Ishikawa (cell line): ENCODE measurements around the gene DAB1.

Experiments
- CEBPB ChIP-seq: IDR thresholded peaks from 2 replicates; pipeline ENCODE4 v1.6.1; 2012
- EGR1 ChIP-seq: IDR thresholded peaks from 2 replicates; pipeline ENCODE4 v1.6.1; 2012
- EP300 ChIP-seq: IDR thresholded peaks from 2 replicates; pipeline ENCODE4 v1.6.1; 2012; ENCODE audit warnings: borderline replicate concordance
- FOXM1 ChIP-seq: IDR thresholded peaks from 2 replicates; pipeline ENCODE4 v1.6.1; 2012; ENCODE audit warnings: low read depth, borderline replicate concordance
- MAX ChIP-seq: IDR thresholded peaks from 2 replicates; pipeline ENCODE4 v1.6.1; 2012
- RAD21 ChIP-seq: IDR thresholded peaks from 2 replicates; pipeline ENCODE4 v1.6.1; 2012; ENCODE audit warnings: low read depth
- REST ChIP-seq: IDR thresholded peaks from 2 replicates; pipeline ENCODE4 v1.6.1; 2012; ENCODE audit warnings: low read depth, mild to moderate bottlenecking
- TCF12 ChIP-seq: IDR thresholded peaks from 2 replicates; pipeline ENCODE4 v1.6.1; 2012; ENCODE audit warnings: low read depth
- TEAD4 ChIP-seq: IDR thresholded peaks from 2 replicates; pipeline ENCODE4 v1.6.1; 2012
- YY1 ChIP-seq: IDR thresholded peaks from 2 replicates; pipeline ENCODE4 v1.6.1; 2012; ENCODE audit warnings: low read depth

DNA sequence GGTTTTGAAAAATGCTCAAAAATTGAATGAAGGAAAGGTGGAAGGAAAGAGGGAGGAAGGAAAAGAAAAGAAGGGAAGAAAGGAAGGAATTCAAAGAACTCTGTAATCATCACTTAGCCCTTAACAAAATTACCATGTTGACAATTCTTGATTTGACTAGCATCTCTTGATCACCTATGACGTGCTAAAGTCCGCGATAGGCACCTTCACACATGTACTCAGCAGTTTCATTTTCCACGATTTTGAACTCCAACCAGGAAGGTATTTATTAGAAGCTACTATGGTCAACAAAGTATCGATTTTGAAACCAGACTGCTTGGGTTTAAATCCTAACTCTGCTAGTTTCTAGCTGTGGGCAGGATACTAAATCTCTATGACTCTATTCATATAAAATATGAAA is 146.9 kb downstream of the DAB1 start:
- TF ChIP-seq CEBPB (no peak), MAX (no peak), TCF12 (no peak), TEAD4 (no peak), RAD21 (no peak), REST (no peak), YY1 (no peak), EGR1 (no peak), FOXM1 (no peak), EP300 (no peak)
